Naive thymus-derived CD8-positive, alpha-beta T cell (primary cell): ENCODE measurements around the gene LRRC26. TPM values are rescaled to one million over a fixed set of nuclear protein-coding genes. Genes with fewer than 3 reads are reported as not detected.
A peak's percentile ranks its signal among the peaks of the same experiment; 100 is the strongest.

Source experiments
- ATAC-seq, 2 donors: fragments of 150-1000 bp; cut with Tn5 transposase in 1 of 2; sonication (Bioruptor Pico), chemical (Tn5 transposase) in 1 of 2; 1 replicate in 1 of 2; 2 replicates in 1 of 2; pipeline ENCODE4 v1.10.0; 2021; ENCODE audit warnings: mild to moderate bottlenecking in 2 of 2, moderate library complexity in 2 of 2
- POLR2A ChIA-PET: fragments of 350-600 bp; sonication (Branson Sonifier 250); formaldehyde crosslinking; loops from one replicate; lab custom pipeline; 2021; ENCODE audit warnings: antibody characterized with exemption; lab: Charles Lee
- DNase-seq, 10 donors: peaks; one replicate each; pipeline versions ENCODE4 v3.0.0 to v3.0.0-alpha.2; 2020 to 2022
- H3K27ac Mint-ChIP-seq, 10 donors: one replicate each; pipeline ENCODE4 v1.8.0; 2020 to 2022; ENCODE audit warnings: mild to moderate bottlenecking in 10 of 10, mixed read lengths in 10 of 10, moderate library complexity in 4 of 10, inconsistent platforms in 1 of 10
- H3K27me3 Mint-ChIP-seq, 5 donors: one replicate each; pipeline ENCODE4 v1.8.0; 2021 to 2022; ENCODE audit warnings: mixed read lengths in 5 of 5
- H3K36me3 Mint-ChIP-seq, 3 donors: one replicate each; pipeline ENCODE4 v1.8.0; 2020 to 2022; ENCODE audit warnings: mixed read lengths in 3 of 3, mild to moderate bottlenecking in 2 of 3, inconsistent platforms in 1 of 3
- H3K4me1 Mint-ChIP-seq, 4 donors: one replicate each; pipeline ENCODE4 v1.8.0; 2021 to 2022; ENCODE audit warnings: mixed read lengths in 4 of 4
- H3K4me3 Mint-ChIP-seq, 10 donors: one replicate each; pipeline ENCODE4 v1.8.0; 2020 to 2022; ENCODE audit warnings: mild to moderate bottlenecking in 10 of 10, mixed read lengths in 10 of 10, moderate library complexity in 6 of 10, inconsistent platforms in 1 of 10
- H3K9me3 Mint-ChIP-seq, 9 donors: one replicate each; pipeline ENCODE4 v1.8.0; 2020 to 2022; ENCODE audit warnings: mixed read lengths in 9 of 9, mild to moderate bottlenecking in 3 of 9, inconsistent platforms in 1 of 9, moderate library complexity in 1 of 9
- polyA plus RNA-seq, 3 donors: library from polyadenylated mRNA; unstranded; fragments of 300-500 nt; fragmentation: Illumina TruSeq; gene quantifications; one replicate each; pipeline ENCODE4 v1.2.3, GENCODE V29; 2021
- total RNA-seq, 8 experiments: library from RNA in 2 of 8; stranded (reverse) in 2 of 8; gene quantifications; one replicate each; pipeline ENCODE4 v1.2.3 and lab custom pipeline; 2021 to 2026

LRRC26 gene
- total and polyA plus RNA-seq, 5 experiments from 2014 or later, result not detected

- H3K27me3 Mint-ChIP-seq, result no peaks in the 10 kb centered on the region
- DNase-seq (no peak), ATAC-seq (no peak)
- no peak overlapping the region for H3K27ac Mint-ChIP-seq
- H3K36me3 Mint-ChIP-seq, result peaks cover 0 to 37% (median 12%) of the 10 kb centered on the region in 3 donors
- peaks cover under 1 to 6% (median 2%) of the 10 kb centered on the region in 4 donors for H3K4me1 Mint-ChIP-seq
- no peak overlapping the region for H3K4me3 Mint-ChIP-seq
- POLR2A ChIA-PET, result interaction anchor here (0.6 to 2.2 kb wide), 3 partner anchors 8 to 44 kb away, joined by 4 to 6 read pairs (median 4); no protein-coding TSS in a partner anchor
- no peaks in the 10 kb centered on the region for H3K9me3 Mint-ChIP-seq
These were observed 9.2 kb upstream of the LRRC26 start for GRCh38 chr9:137178939-137179630.

DNA sequence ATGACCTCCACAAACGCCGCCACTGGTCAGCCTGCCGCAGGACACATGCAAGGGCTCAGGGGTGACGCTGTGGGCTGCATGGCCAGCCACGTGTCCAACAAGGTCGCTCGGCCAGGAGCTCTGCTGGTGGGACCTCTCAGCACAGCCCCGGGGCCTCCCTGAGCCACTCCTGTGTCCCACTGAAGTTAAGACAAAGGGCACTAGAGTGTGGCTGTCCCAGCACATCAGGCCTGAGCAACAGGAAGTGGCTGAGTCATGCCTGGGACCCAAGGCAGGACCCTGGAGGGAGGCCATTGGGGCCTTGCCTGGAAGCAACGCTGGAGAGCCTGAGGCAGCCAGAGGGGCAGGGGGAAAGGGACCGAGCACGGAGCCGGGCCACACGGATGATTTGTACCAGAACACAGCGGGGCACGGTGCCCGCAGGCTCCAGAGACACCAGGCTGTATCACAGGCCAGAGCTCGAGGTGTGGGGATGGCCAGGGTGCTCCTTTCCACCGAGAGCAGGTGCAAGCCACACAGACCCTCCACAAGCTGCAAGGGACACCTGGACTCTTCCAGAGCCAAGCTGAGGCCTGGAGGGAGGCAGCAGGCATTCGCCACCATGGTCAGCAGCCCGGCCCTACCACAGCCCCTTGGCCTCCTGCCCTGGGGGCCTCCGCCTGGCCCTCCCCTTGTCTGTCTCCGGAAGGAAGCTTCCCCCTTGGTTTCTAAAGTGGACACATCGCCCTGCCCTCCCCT is 8.5 kb upstream of the LRRC26 start:
- peaks cover 0 to 9% (median under 1%) of the 10 kb centered on the region in 4 donors for H3K4me1 Mint-ChIP-seq
- H3K27me3 Mint-ChIP-seq, result no peaks in the 10 kb centered on the region
- peaks cover 0 to 31% (median 9%) of the 10 kb centered on the region in 3 donors for H3K36me3 Mint-ChIP-seq

DNA sequence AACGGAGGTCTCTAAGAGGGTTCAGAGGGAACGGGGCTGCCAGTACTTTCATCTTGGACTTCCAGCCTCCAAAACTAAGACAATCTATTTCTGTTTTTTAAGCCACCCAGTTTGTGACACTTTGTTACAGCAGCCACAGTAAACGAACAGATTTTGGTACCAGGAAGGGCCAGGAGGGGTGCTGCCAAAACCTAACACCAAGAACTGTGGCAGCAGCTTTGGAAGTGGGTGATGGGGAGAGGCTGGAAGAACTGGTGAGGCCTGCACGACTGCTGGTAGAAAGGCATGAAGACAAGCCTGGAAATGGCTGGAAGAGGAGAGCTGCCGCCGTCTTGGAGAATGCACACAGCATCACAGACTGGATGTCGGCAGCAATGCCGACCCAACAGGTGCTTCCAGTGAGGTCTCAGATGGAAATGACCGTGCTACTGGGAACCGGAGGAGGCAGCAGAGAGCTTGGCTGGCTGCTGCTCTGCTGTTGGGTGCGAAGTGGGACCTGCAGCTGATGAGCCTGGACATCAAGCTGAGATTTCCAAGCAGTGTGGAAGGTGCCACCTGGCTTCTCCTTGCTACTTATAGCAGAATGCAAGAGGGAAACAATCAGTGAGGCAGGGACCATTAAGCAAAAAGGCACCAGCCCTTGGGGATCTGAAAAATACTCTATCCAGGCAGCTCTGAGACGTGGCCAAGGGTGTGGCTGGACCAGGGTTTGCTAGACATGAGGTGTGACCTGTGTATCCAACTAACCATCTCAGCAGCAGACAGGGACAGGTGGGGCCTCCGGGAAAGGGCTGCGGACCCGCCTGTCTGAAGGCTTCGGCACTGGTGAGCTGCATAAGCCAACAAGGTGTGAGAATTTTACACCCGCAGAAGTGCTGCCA is 6.7 kb upstream of the LRRC26 start:
- Mint-ChIP-seq H3K27ac (peak overlapping the region in 4 of 10 donors; percentile 29 to 78 (median 50)), H3K4me1 (peaks cover 0 to 13% (median under 1%) of the 10 kb centered on the region in 4 donors), H3K4me3 (no peak overlapping the region), H3K9me3 (no peaks in the 10 kb centered on the region), H3K27me3 (peaks cover 0 to 2% (median 0%) of the 10 kb centered on the region in 5 donors), H3K36me3 (peaks cover 0 to 17% (median 3%) of the 10 kb centered on the region in 3 donors)
- ATAC-seq (peak; percentile 62 to 69), DNase-seq (peak in 1 of 10 donors; percentile 30)
- POLR2A ChIA-PET, result interaction anchor here (0.8 kb wide), 1 partner anchor 19 kb away, joined by 3 read pairs; no protein-coding TSS in a partner anchor

More for the DNA sequence above, 8.5 kb upstream of the LRRC26 start:
- Mint-ChIP-seq H3K4me3 (no peak overlapping the region), H3K27ac (no peak overlapping the region), H3K9me3 (no peaks in the 10 kb centered on the region)
- ATAC-seq (no peak), DNase-seq (no peak)
- POLR2A ChIA-PET, result interaction anchor here (0.6 to 1.7 kb wide), 3 partner anchors 9 to 45 kb away, joined by 4 read pairs; no protein-coding TSS in a partner anchor

DNA sequence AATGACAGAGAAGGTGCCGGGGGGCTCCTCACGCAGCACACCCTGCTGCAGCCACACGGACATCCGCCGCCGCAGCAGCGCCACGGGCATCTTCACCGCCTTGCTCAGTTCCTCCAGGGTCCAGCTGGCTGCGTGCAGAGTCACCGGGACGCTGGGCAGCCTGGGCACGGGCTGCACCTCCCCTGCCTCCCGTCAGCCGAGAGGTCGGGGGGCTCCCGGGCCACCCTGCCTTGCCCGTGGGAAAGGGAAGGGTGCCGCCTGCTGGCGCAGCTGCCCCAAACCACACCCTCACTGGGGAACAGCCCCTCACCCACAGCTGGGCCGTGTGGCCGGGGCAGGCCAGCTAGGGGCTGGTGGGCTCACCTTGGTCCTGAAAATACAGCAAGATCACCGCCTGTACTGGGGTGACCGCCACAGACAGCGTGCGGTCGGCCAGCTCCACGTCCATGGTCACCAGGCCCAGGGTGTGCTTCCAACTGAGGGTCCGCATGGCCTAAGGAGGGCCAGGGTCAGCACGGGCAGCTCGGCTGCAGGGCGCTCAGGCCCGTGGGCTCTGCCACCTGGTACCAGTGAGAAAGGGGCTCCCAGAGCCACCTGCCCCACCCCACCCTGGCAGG is 5.6 kb upstream of the LRRC26 start:
- POLR2A ChIA-PET, result interaction anchor here (1.1 to 2.4 kb wide), 4 partner anchors 10 to 46 kb away, joined by 3 to 11 read pairs (median 4); partner anchors contain the start of genes ANAPC2 and SSNA1
- DNase-seq (no peak), ATAC-seq (peak in 1 of 2 donors; percentile 24)
- peaks cover 0 to 8% (median 0%) of the 10 kb centered on the region in 5 donors for H3K27me3 Mint-ChIP-seq
- H3K36me3 Mint-ChIP-seq, result peaks cover 0 to 17% (median 3%) of the 10 kb centered on the region in 3 donors
- H3K9me3 Mint-ChIP-seq, result no peaks in the 10 kb centered on the region
- H3K27ac Mint-ChIP-seq, result no peak overlapping the region
- H3K4me3 Mint-ChIP-seq, result peak overlapping the region in 4 of 10 donors; percentile 18 to 39 (median 26)
- H3K4me1 Mint-ChIP-seq, result peaks cover 0 to 13% (median under 1%) of the 10 kb centered on the region in 4 donors

DNA sequence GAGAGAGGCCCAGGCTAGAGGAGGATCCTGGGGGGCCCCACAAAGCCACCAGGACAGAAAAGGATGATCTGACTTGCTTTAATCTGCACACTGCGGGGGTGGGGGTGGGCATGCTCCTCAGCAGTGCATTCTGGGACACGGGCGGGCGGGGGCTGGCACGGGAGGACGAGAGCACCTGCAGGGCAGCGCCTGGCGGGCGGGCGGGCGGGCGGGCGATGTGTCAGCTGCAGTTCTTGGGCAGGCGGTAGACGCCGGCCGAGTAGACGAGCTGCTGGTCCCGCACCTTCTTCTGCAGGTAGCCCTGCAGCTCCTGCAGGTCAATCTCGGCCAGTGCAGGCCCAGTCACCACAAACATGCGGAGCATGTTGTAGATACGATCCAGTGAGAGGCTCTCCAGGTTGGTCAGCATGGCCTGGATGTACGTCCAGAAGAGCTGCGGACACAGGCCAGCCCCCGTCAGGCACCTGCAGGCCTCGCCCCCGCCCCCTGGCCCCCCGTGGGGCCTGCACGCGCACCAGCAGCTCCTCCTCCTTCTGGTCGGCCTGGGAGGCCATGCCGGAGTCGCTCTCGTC is 5.0 kb upstream of the LRRC26 start:
- POLR2A ChIA-PET, result interaction anchor here (0.5 to 2.4 kb wide), 5 partner anchors 11 to 85 kb away, joined by 3 to 11 read pairs (median 3); partner anchors contain the start of genes ANAPC2 and SSNA1
- no peak for DNase-seq
- Mint-ChIP-seq H3K27ac (no peak overlapping the region), H3K36me3 (peaks cover 0 to 13% (median 0%) of the 10 kb centered on the region in 3 donors), H3K4me1 (peaks cover 0 to 13% (median under 1%) of the 10 kb centered on the region in 4 donors), H3K9me3 (no peaks in the 10 kb centered on the region), H3K27me3 (peaks cover 0 to 14% (median 3%) of the 10 kb centered on the region in 5 donors), H3K4me3 (peak overlapping the region in 5 of 10 donors; percentile 14 to 39 (median 26))
- peak; percentile 24 to 48 for ATAC-seq

GRCh38 chr9:137173796-137174664 is 4.2 kb upstream of the LRRC26 start:
- peaks cover 0 to 8% (median 0%) of the 10 kb centered on the region in 3 donors for H3K36me3 Mint-ChIP-seq
- H3K27ac Mint-ChIP-seq, result no peak overlapping the region
- H3K9me3 Mint-ChIP-seq, result no peaks in the 10 kb centered on the region
- peaks cover 0 to 13% (median under 1%) of the 10 kb centered on the region in 4 donors for H3K4me1 Mint-ChIP-seq
- POLR2A ChIA-PET, result interaction anchor here (1.2 to 2.4 kb wide), 3 partner anchors 12 to 44 kb away, joined by 3 to 11 read pairs (median 5); partner anchors contain the start of genes ANAPC2 and SSNA1
- ATAC-seq (no peak), DNase-seq (no peak)
- peak overlapping the region in 1 of 10 donors; percentile 45 for H3K4me3 Mint-ChIP-seq
- peaks cover 0 to 14% (median 3%) of the 10 kb centered on the region in 5 donors for H3K27me3 Mint-ChIP-seq

GRCh38 chr9:137172901-137173795 is 3.3 kb upstream of the LRRC26 start:
- DNase-seq (no peak), ATAC-seq (no peak)
- Mint-ChIP-seq H3K27ac (no peak overlapping the region), H3K4me3 (peak overlapping the region in 1 of 10 donors; percentile 45), H3K27me3 (peaks cover 0 to 18% (median 3%) of the 10 kb centered on the region in 5 donors), H3K9me3 (no peaks in the 10 kb centered on the region), H3K4me1 (peaks cover 0 to 16% (median 4%) of the 10 kb centered on the region in 4 donors), H3K36me3 (peaks cover 0 to 5% (median 0%) of the 10 kb centered on the region in 3 donors)
- POLR2A ChIA-PET, result interaction anchor here (1.6 to 2.4 kb wide), 3 partner anchors 15 to 43 kb away, joined by 5 to 11 read pairs (median 6); partner anchors contain the start of genes ANAPC2 and SSNA1

DNA sequence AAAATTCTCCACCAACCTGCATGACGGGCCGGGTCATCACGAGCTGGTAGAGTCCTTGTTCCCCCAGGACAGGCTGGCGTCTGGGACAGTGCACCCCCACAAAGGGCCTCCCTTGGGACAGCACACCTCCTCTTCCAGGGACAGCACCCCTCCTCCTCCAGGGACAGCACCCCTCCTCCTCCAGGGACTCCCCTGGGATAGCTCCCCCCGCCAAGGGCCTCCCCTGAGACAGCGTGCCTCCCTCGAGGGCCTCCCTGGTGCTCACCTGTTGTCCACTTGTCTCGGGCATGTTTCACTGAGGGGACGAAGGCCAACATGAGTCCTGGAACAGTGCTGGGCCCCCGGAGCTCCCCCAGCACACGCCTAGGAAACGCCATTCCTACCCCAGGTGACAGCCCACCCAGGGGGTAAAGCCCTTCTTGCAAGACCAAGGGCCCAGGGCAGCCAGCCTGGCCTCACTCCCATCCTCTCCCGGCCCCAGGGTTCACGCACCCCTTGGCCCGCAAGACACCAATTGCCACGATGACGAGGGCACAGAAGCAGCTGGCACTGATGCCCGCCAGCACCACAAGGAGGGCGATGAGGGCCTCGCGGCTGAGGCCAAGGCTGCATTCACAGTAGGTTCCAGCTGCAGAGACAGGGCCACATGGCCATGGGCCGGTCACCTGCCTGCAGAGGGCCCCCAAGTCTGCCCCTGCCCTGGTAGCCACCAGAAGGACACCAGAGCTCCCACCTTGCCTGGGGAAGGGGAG is 1.5 kb upstream of the LRRC26 start:
- peaks cover 0 to 18% (median 5%) of the 10 kb centered on the region in 4 donors for H3K4me1 Mint-ChIP-seq
- H3K27me3 Mint-ChIP-seq, result peaks cover 3 to 29% (median 8%) of the 10 kb centered on the region in 5 donors
- H3K4me3 Mint-ChIP-seq, result no peak overlapping the region
- POLR2A ChIA-PET, result interaction anchor here (0.7 to 1.6 kb wide), 4 partner anchors 9 to 50 kb away, joined by 3 to 6 read pairs (median 3); partner anchors contain the start of genes ANAPC2 and SSNA1
- peaks cover 0 to 3% (median 0%) of the 10 kb centered on the region in 9 donors for H3K9me3 Mint-ChIP-seq
- no peaks in the 10 kb centered on the region for H3K36me3 Mint-ChIP-seq
- no peak for ATAC-seq
- DNase-seq, result no peak
- no peak overlapping the region for H3K27ac Mint-ChIP-seq
